ENCODE results near the gene CSF1.

The CSF1 gene

DNA sequence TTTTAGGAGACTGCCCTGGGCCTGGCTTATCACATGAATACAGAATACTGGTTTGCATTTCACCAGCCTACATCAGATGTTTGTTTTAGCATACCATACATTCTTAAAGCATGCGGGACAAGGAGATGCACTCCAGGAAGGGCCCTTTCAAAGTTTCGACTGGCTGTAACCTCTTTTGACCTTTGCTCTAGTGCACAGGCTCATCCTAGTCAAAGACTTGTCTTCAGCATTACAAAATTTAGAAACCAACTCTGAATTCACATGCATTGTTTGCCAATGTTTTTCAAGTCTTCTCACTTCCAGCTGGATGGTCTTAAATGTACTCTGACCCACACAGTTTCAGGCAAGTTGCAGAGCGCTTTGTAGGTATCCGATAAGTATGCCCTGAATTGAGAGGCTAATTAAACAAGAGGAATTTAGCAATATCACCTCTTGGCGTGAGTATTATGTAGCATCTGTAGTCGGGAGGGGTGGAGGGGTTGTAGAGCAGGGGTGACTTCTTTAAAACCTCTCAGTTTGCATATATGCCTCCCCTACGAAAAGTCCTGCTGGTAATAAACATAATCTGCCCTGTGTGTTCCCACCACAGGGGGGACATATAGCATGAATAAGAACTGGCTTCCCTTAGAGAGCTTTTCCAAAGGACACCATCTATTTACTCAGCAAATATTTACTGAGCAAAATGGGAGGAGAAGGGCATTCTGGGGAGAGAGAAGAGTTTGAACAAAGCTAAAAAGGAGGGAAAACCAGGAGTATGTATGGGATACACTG is 49.5 kb downstream of the CSF1 start:
- DNase-seq (ENCODE audit: low spot score): no peak
- in situ Hi-C loops (cut with MboI; ENCODE audit: low pct_unique_long_range_greater_than_20kb, low sequenced_read_pairs, unreplicated experiment): no loop called here
- TF ChIP-seq, protein P1, sequence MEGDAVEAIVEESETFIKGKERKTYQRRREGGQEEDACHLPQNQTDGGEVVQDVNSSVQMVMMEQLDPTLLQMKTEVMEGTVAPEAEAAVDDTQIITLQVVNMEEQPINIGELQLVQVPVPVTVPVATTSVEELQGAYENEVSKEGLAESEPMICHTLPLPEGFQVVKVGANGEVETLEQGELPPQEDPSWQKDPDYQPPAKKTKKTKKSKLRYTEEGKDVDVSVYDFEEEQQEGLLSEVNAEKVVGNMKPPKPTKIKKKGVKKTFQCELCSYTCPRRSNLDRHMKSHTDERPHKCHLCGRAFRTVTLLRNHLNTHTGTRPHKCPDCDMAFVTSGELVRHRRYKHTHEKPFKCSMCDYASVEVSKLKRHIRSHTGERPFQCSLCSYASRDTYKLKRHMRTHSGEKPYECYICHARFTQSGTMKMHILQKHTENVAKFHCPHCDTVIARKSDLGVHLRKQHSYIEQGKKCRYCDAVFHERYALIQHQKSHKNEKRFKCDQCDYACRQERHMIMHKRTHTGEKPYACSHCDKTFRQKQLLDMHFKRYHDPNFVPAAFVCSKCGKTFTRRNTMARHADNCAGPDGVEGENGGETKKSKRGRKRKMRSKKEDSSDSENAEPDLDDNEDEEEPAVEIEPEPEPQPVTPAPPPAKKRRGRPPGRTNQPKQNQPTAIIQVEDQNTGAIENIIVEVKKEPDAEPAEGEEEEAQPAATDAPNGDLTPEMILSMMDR (IDR thresholded peaks at IDR 0.05; ENCODE audit: extremely low read depth, insufficient read depth, missing control alignments): no peak

DNA sequence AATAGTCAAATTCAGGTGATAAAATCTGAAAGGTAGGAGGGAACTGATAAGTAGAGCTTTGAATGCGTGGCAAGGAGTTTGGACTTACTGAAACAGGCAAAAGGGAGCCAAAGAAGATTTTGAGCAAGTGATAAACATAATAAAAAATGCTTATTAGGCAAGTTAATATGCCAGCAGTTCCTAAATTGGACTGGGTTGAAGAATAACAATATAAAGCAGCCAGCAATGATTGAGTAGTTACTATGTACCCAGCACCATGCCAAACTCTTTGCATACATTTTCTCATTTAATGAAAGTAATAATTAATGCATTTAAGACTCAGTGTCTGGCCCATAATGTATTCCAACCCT is 50.1 kb downstream of the CSF1 start:
- DNase-seq (ENCODE audit: low spot score): no peak
- in situ Hi-C loops (cut with MboI; ENCODE audit: low pct_unique_long_range_greater_than_20kb, low sequenced_read_pairs, unreplicated experiment): no loop called here
- TF ChIP-seq, protein P1 (IDR thresholded peaks at IDR 0.05; ENCODE audit: extremely low read depth, insufficient read depth, missing control alignments): no peak

DNA sequence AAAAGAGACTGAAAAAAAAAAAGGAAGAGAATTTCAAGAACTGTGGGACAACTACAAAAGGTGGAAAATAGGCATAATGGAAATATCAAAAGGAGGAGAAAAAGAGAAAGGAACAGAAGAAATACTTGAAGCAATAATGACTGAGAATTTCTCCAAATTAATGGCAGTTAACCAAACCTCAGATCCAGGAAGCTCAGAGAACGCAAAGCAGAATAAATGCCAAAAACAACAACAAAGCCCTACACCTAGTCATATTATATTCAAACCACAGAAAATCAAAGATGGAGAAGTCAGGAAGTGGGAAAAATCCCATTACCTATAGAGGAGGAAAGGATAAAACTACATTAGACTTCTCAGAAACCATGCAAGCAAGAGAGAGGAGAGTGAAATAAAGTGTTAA is 53.2 kb downstream of the CSF1 start:
- no peak for DNase-seq (ENCODE audit: low spot score)
- in situ Hi-C loops (cut with MboI; ENCODE audit: low pct_unique_long_range_greater_than_20kb, low sequenced_read_pairs, unreplicated experiment): no loop called here

DNA sequence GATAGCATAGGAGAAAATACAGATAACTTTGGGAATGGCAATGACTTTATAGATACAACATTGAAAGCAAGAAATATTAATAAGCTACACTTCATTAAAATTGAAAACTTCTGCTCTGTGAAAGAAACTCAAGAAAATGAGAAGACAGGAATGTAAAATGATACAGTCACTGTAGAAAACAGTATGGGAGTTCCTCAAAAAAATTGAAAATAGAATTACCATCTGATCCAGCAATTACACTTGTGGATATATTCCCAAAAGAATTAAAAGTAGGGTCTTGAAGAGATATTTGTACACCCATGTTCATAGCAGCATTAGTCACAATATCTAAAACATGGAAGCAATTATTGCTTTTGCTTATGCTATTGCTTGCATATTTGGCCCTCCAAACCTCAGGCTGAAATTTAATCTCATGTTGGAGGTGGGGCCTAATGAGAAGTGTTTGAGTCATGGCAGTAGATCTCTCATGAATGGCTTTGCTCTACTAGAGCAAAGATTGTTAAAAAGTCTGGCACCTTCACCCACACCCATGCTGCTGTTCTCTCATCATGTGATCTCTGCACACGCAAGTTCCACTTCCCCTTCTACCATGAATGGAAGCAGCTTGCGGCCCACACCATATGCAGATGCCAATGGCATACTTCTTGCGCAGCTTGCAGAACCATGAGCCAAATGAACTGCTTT is 58.6 kb downstream of the CSF1 start:
- TF ChIP-seq, protein P1 (IDR thresholded peaks at IDR 0.05; ENCODE audit: extremely low read depth, insufficient read depth, missing control alignments): no peak
- no peak for DNase-seq (ENCODE audit: low spot score)
- in situ Hi-C loops (cut with MboI; ENCODE audit: low pct_unique_long_range_greater_than_20kb, low sequenced_read_pairs, unreplicated experiment): no loop called here

More for the DNA sequence above, 53.2 kb downstream of the CSF1 start:
- TF ChIP-seq, protein P1 (IDR thresholded peaks at IDR 0.05; ENCODE audit: extremely low read depth, insufficient read depth, missing control alignments): no peak

DNA sequence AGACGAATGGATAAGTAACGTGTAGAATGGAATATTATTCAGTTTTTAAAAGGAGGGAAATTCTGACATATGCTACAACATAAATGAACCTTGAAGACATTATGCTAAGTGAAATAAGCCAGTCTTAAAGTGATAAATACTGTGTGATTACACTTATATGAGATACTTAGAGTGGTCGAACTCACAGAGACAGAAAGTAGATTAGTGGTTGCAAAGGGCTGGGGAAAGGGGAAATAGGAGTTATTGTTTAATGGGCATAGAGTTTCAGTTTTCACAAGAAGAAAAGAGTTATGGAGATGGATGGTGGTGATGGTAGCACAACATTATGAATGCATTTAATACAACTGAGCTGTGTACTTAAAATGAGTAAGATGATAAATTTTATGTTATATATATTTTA is 59.3 kb downstream of the CSF1 start:
- no peak for DNase-seq (ENCODE audit: low spot score)
- TF ChIP-seq, protein P1 (IDR thresholded peaks at IDR 0.05; ENCODE audit: extremely low read depth, insufficient read depth, missing control alignments): no peak
- in situ Hi-C loops (cut with MboI; ENCODE audit: low pct_unique_long_range_greater_than_20kb, low sequenced_read_pairs, unreplicated experiment): no loop called here

DNA sequence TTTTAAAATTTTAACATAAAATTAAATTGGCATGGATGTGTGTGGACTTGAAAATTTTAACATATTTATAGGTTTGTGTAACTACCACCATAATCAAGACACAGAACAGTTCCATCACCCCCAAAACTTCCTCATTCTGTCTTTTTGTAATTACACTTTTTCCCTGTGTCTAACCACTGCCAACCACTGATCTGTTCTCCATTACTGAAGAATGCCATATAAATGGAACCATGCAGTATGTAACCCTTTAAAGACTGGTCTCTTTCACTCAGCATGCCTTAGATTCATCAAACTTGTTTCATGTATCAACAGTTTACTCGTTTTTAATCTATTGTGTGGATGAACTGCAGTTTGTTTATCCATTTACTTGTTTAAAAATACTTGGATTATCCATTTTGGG is 60.9 kb downstream of the CSF1 start:
- TF ChIP-seq, protein P1 (IDR thresholded peaks at IDR 0.05; ENCODE audit: extremely low read depth, insufficient read depth, missing control alignments): no peak
- in situ Hi-C loops (cut with MboI; ENCODE audit: low pct_unique_long_range_greater_than_20kb, low sequenced_read_pairs, unreplicated experiment): no loop called here
- no peak for DNase-seq (ENCODE audit: low spot score)
